OCI-LY7 (cell line): Measurements from ENCODE around the gene TKT. TPM values are rescaled to one million over a fixed set of nuclear protein-coding genes. Genes with fewer than 3 reads are reported as not detected.
"Not testable (repeated sequence)": the region's sequence is repeated elsewhere in the genome, so short reads cannot be mapped to it uniquely, and the experiment has no call there.

Experiments
- BruUV-seq: library from RNA; stranded (reverse); fragments of 400-500 nt; replicated peaks from 2 replicates; lab custom pipeline; 2021; lab: Mats Ljungman, UMichigan
- CTCF ChIA-PET: fragments of 300-600 bp; sonication (Branson Sonifier 250); formaldehyde crosslinking; loops from one replicate; lab custom pipeline; 2022; ENCODE audit warnings: antibody characterized with exemption; ENCODE audit not compliant: unreplicated experiment; lab: Charles Lee
- POLR2A ChIA-PET: fragments of 300-600 bp; sonication (Branson Sonifier 250); formaldehyde crosslinking; loops from one replicate; lab custom pipeline; 2022; ENCODE audit warnings: antibody characterized with exemption; lab: Charles Lee
- DNase-seq: peaks from one replicate; pipeline ENCODE4 v3.0.0-alpha.2; 2015; ENCODE audit warnings: low spot score
- H2AFZ ChIP-seq: fragments of 200-600 bp; sonication (generic), shearing (Covaris generic); 2 replicates; pipeline ENCODE4 v1.6.1; 2014; ENCODE audit warnings: mild to moderate bottlenecking, antibody characterized with exemption, low read length, moderate library complexity
- H3K27ac ChIP-seq: fragments of 200-600 bp; sonication (generic); 2 replicates; pipeline ENCODE4 v1.5.1; 2014; ENCODE audit warnings: mixed run types, low read depth, mild to moderate bottlenecking, moderate library complexity, low read length, inconsistent platforms; ENCODE audit not compliant: poor library complexity, severe bottlenecking
- H3K36me3 ChIP-seq: fragments of 200-600 bp; sonication (generic); 2 replicates; pipeline ENCODE4 v1.6.1; 2014; ENCODE audit warnings: mild to moderate bottlenecking, antibody characterized with exemption, low read length, moderate library complexity, mixed read lengths; ENCODE audit not compliant: insufficient read depth
- H3K4me1 ChIP-seq: fragments of 200-600 bp; sonication (generic); 2 replicates; pipeline ENCODE4 v1.5.1; 2014; ENCODE audit warnings: mild to moderate bottlenecking, low read length; ENCODE audit not compliant: insufficient read depth, poor library complexity, severe bottlenecking
- H3K4me2 ChIP-seq: fragments of 200-600 bp; sonication (generic); 2 replicates; pipeline ENCODE4 v1.6.1; 2014; ENCODE audit warnings: mild to moderate bottlenecking, low read length
- H3K4me3 ChIP-seq: fragments of 200-600 bp; sonication (generic); 2 replicates; pipeline ENCODE4 v1.5.1; 2014; ENCODE audit warnings: mild to moderate bottlenecking, low read depth, low read length; ENCODE audit not compliant: poor library complexity, severe bottlenecking
- H3K79me2 ChIP-seq: fragments of 200-600 bp; sonication (generic); 2 replicates; pipeline ENCODE4 v1.6.1; 2016; ENCODE audit warnings: low read depth, mild to moderate bottlenecking, low read length, moderate library complexity, mixed read lengths; ENCODE audit not compliant: insufficient read depth
- H3K9me2 ChIP-seq: fragments of 200-600 bp; sonication (generic); 2 replicates; pipeline ENCODE4 v1.6.1; 2016; ENCODE audit warnings: mild to moderate bottlenecking, low read length, mixed read lengths; ENCODE audit not compliant: insufficient read depth
- H3K9me3 ChIP-seq: fragments of 200-600 bp; sonication (generic); 2 replicates; pipeline ENCODE4 v1.6.1; 2014; ENCODE audit warnings: mild to moderate bottlenecking, mixed run types, low read length, mixed read lengths
- H4K20me1 ChIP-seq: fragments of 200-600 bp; sonication (generic); 2 replicates; pipeline ENCODE4 v1.6.1; 2014; ENCODE audit warnings: mild to moderate bottlenecking, antibody characterized with exemption, low read length, moderate library complexity, mixed read lengths; ENCODE audit not compliant: insufficient read depth
- EZH2phosphoT487 ChIP-seq: fragments of 200-600 bp; sonication (generic); IDR thresholded peaks from 2 replicates; pipeline ENCODE4 v1.6.1; 2018; ENCODE audit warnings: low read depth, borderline replicate concordance, mild to moderate bottlenecking, mixed run types, antibody characterized with exemption, low read length, moderate library complexity, mixed read lengths
- intact Hi-C: fragments of 100-400 bp; cut with micrococcal nuclease; formaldehyde crosslinking; loops from one replicate; pipeline ENCODE4 v1.10.0; 2022; ENCODE audit not compliant: unreplicated experiment
- total RNA-seq, 2 experiments: library from RNA; depleted of rRNA in 1 of 2; stranded (reverse); fragments of >200 nt in 1 of 2; shearing (Covaris generic) in 1 of 2; gene quantifications; 2 replicates each; pipeline ENCODE4 v1.2.3, GENCODE V29; 2014 to 2022
- TF ChIP-seq, protein P1 (sequence below): fragments of 200-600 bp; sonication (generic); conservative IDR thresholded peaks from 2 replicates; pipeline ENCODE4 v1.5.1; 2014; ENCODE audit warnings: mild to moderate bottlenecking, antibody characterized with exemption, low read length, moderate library complexity, mixed read lengths

The TKT gene
- total RNA-seq, 2 experiments from 2014 or later = 325 to 386 TPM

GRCh38 chr3:53253707-53254508 lies 1.9 kb downstream of the TKT start:
- ChIA-PET CTCF (no interaction called here), POLR2A (interaction anchor here (0.6 to 1.6 kb wide), 5 partner anchors 7 to 629 kb away, joined by 3 to 6 read pairs (median 3); partner anchors contain the start of gene DCP1A)
- peaks cover 59% of the 10 kb centered on the region for H3K4me1 ChIP-seq
- BruUV-seq = no TSS peak
- peaks cover 28% of the 10 kb centered on the region for H4K20me1 ChIP-seq
- peak overlapping the region; percentile 75 for H3K27ac ChIP-seq
- peak overlapping the region; percentile 95 for H3K4me3 ChIP-seq
- H3K9me2 ChIP-seq = no peaks in the 10 kb centered on the region
- H2AFZ ChIP-seq = no peak overlapping the region
- H3K79me2 ChIP-seq = peaks cover 68% of the 10 kb centered on the region
- TF ChIP-seq, protein P1, sequence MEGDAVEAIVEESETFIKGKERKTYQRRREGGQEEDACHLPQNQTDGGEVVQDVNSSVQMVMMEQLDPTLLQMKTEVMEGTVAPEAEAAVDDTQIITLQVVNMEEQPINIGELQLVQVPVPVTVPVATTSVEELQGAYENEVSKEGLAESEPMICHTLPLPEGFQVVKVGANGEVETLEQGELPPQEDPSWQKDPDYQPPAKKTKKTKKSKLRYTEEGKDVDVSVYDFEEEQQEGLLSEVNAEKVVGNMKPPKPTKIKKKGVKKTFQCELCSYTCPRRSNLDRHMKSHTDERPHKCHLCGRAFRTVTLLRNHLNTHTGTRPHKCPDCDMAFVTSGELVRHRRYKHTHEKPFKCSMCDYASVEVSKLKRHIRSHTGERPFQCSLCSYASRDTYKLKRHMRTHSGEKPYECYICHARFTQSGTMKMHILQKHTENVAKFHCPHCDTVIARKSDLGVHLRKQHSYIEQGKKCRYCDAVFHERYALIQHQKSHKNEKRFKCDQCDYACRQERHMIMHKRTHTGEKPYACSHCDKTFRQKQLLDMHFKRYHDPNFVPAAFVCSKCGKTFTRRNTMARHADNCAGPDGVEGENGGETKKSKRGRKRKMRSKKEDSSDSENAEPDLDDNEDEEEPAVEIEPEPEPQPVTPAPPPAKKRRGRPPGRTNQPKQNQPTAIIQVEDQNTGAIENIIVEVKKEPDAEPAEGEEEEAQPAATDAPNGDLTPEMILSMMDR = no peak
- no peak for TF ChIP-seq EZH2phosphoT487
- peak; percentile 24 for DNase-seq
- peak overlapping the region; percentile 98 for H3K4me2 ChIP-seq
- intact Hi-C loops = loop anchor here (2.0 kb wide), 1 partner anchor 93 kb away; the partner anchor contains the start of gene DCP1A
- H3K36me3 ChIP-seq = peaks cover 43% of the 10 kb centered on the region
- H3K9me3 ChIP-seq = no peaks in the 10 kb centered on the region

- intact Hi-C loops, CTCF ChIA-PET: not testable (repeated sequence)
- POLR2A ChIA-PET = interaction anchor here (1.4 to 2.1 kb wide), 2 partner anchors 9 to 12 kb away, joined by 3 to 6 read pairs; no protein-coding TSS in a partner anchor
Observed at GRCh38 chr3:53252947-53253322, 2.9 kb downstream of the TKT start.

DNA sequence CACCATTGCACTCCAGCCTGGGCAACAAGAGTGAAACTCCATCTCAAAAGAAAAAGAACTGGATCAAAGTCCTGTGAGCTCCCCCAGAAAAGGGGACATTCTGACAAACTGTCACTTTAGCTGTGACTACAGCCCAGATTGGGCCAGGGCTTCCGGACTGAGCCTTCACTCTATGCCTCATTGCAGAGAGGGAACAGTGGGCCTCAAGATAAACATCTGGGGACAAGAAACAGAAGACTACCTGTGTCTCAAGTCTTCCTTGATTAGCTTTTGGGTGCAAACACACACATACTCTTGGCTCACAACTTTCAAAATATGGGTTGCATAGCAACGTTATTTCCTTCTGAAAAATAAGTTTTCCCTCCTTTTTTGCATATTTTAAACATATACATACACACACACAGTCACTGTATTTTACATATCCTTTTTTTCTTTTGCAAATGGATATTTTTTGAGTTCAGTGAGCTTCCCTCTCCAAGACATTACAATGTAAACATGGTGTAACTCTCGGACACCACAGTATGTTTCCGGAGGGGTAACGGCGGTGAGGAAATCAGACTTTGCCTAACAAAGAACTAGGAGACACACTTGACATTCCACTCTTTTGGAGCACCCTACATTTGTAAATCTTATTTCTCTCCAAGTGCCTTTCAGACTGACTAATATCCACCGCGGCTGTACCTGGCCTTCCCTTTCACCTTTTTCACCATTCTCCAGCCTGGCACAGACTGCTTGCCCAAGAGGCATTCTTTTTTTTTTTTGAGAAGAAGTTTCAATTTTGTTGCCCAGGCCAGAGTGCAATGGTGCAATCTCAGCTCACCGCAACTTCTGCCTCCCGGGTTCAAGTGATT lies 3.5 kb downstream of the TKT start:
- Histone ChIP-seq H2AFZ (no peak overlapping the region), H3K9me2 (no peaks in the 10 kb centered on the region), H3K4me1 (peaks cover 75% of the 10 kb centered on the region), H3K36me3 (peaks cover 55% of the 10 kb centered on the region), H3K4me3 (peak overlapping the region; percentile 95), H3K4me2 (peak overlapping the region; percentile 98), H4K20me1 (peaks cover 42% of the 10 kb centered on the region), H3K9me3 (no peaks in the 10 kb centered on the region), H3K79me2 (peaks cover 84% of the 10 kb centered on the region), H3K27ac (peak overlapping the region; percentile 79)
- intact Hi-C loops = no loop called here
- CTCF ChIA-PET = interaction anchor here (0.6 kb wide), 1 partner anchor 1193 kb away, joined by 4 read pairs; no protein-coding TSS in a partner anchor
- POLR2A ChIA-PET = interaction anchor here (0.5 to 2.1 kb wide), 4 partner anchors 10 to 1089 kb away, joined by 3 to 6 read pairs (median 4); no protein-coding TSS in a partner anchor
- BruUV-seq = TSS peak; percentile 57
- TF ChIP-seq, protein P1 = no peak
- no peak for TF ChIP-seq EZH2phosphoT487
- peak; percentile 47 for DNase-seq

More at GRCh38 chr3:53252947-53253322, 2.9 kb downstream of the TKT start:
- not testable (repeated sequence) for BruUV-seq, H3K9me2 ChIP-seq, H2AFZ ChIP-seq, DNase-seq, H3K9me3 ChIP-seq
- Histone ChIP-seq H3K4me3 (peak overlapping the region; percentile 95), H3K79me2 (peaks cover 78% of the 10 kb centered on the region), H3K4me2 (peak overlapping the region; percentile 98), H3K27ac (peak overlapping the region; percentile 79), H3K36me3 (peaks cover 50% of the 10 kb centered on the region), H4K20me1 (peaks cover 36% of the 10 kb centered on the region), H3K4me1 (peaks cover 69% of the 10 kb centered on the region)
